ENCODE measurements around the gene MGLL. TPM values are rescaled to one million over a fixed set of nuclear protein-coding genes. Genes with fewer than 3 reads are reported as not detected.

Gene MGLL
- total RNA-seq, 1 donor from 2014 or later: 2.5 TPM

- Mint-ChIP-seq H3K9me3 (no peaks in the 10 kb centered on the region), H3K27ac (no peak overlapping the region), H3K27me3 (ENCODE audit: low read depth) (peaks cover 10% of the 10 kb centered on the region), H3K4me1 (no peaks in the 10 kb centered on the region), H3K4me3 (no peak overlapping the region), H3K36me3 (no peaks in the 10 kb centered on the region)
- DNase-seq (ENCODE audit: low spot score in 2 of 2, unreplicated experiment in 2 of 2): no peak
- no peak for TF ChIP-seq CTCF (IDR thresholded peaks at IDR 0.05; ENCODE audit: unreplicated experiment)
Observed at GRCh38 chr3:127812151-127812550, 10.2 kb downstream of the MGLL start.

DNA sequence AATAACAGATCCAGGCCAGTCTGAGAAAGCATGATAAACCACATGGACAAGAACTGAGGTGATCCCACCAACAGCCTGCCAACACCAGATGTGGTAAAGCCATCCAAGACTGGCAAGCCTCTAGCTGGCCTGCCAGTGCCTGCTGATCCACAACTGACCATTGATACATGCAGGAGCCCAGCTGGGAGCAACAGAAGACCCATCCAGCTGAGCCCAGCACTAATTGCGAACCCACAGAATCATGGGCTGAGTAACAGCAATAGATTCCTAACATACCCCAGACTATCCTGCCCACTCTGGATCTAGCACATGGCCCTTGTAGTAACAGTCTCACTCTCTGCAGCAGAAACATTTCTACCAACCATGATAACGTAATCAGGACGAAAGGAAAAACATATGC is 10.6 kb downstream of the MGLL start:
- Mint-ChIP-seq H3K27me3 (ENCODE audit: low read depth) (peaks cover 10% of the 10 kb centered on the region), H3K4me1 (no peaks in the 10 kb centered on the region), H3K9me3 (no peaks in the 10 kb centered on the region), H3K4me3 (no peak overlapping the region), H3K36me3 (no peaks in the 10 kb centered on the region), H3K27ac (no peak overlapping the region)
- DNase-seq (ENCODE audit: low spot score in 2 of 2, unreplicated experiment in 2 of 2): no peak
- no peak for TF ChIP-seq CTCF (IDR thresholded peaks at IDR 0.05; ENCODE audit: unreplicated experiment)

DNA sequence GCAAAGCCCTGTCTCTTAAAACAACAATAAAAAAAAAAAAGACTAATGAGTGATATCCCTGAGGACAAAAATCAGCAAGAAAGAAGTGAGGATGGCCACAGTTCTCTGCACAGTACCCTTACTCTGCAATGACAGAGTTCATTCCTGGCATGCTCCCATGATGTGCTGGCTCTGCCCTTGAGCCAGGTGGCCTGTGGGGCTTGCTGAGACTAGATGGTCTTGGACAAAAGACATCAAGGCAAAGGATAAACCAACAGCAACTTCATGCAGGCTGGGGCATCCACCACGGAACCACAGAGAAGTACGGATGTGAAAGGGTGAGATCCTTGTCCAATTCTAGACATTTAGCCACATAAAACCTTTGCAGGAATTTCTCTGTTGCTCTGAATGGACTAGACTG is 12.7 kb downstream of the MGLL start:
- Mint-ChIP-seq H3K4me1 (no peaks in the 10 kb centered on the region), H3K9me3 (no peaks in the 10 kb centered on the region), H3K36me3 (no peaks in the 10 kb centered on the region), H3K4me3 (no peak overlapping the region), H3K27ac (no peak overlapping the region), H3K27me3 (ENCODE audit: low read depth) (peaks cover 10% of the 10 kb centered on the region)
- DNase-seq (ENCODE audit: low spot score in 2 of 2, unreplicated experiment in 2 of 2): no peak
- no peak for TF ChIP-seq CTCF (IDR thresholded peaks at IDR 0.05; ENCODE audit: unreplicated experiment)

GRCh38 chr3:127809211-127809610 is 13.1 kb downstream of the MGLL start:
- Mint-ChIP-seq H3K4me1 (no peaks in the 10 kb centered on the region), H3K27ac (no peak overlapping the region), H3K27me3 (ENCODE audit: low read depth) (peaks cover 10% of the 10 kb centered on the region), H3K9me3 (no peaks in the 10 kb centered on the region), H3K4me3 (no peak overlapping the region), H3K36me3 (no peaks in the 10 kb centered on the region)
- no peak for DNase-seq (ENCODE audit: low spot score in 2 of 2, unreplicated experiment in 2 of 2)
- TF ChIP-seq CTCF (IDR thresholded peaks at IDR 0.05; ENCODE audit: unreplicated experiment): no peak

DNA sequence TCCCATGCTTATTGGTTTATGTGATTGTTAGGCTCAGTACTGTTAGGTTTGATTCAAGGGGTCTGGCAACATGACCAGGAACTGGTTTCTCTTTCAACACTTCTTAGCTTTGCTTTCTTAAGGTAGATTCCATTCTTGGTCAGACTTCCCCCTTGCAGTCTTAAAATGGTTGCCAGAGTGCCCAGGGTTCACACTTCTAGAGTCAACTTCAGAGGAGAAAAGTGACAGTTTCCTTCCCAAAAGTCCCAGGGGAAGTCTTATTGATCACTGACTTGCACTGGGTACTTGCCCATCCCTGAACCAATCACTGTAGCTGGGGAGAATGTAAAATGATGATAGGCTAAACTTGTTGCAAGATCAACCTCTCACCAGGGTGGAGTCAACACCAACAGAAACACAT is 14.1 kb downstream of the MGLL start:
- H3K27ac Mint-ChIP-seq: no peak overlapping the region
- peaks cover 10% of the 10 kb centered on the region for H3K27me3 Mint-ChIP-seq (ENCODE audit: low read depth)
- no peak for DNase-seq (ENCODE audit: low spot score in 2 of 2, unreplicated experiment in 2 of 2)
- no peak for TF ChIP-seq CTCF (IDR thresholded peaks at IDR 0.05; ENCODE audit: unreplicated experiment)
- H3K4me1 Mint-ChIP-seq: no peaks in the 10 kb centered on the region
- H3K9me3 Mint-ChIP-seq: no peaks in the 10 kb centered on the region
- H3K4me3 Mint-ChIP-seq: no peak overlapping the region
- H3K36me3 Mint-ChIP-seq: no peaks in the 10 kb centered on the region

Measured in mesothelial cell of epicardium (in vitro differentiated cells).